PC-3 (cell line): Measurements from ENCODE around the gene FLAD1. TPM values are rescaled to one million over a fixed set of nuclear protein-coding genes. Genes with fewer than 3 reads are reported as not detected.

Source experiments
- ATAC-seq: fragments of 200-7000 bp; cut with Tn5 transposase; 2 replicates; pipeline ENCODE4 v1.9.1; 2020; ENCODE audit warnings: mild to moderate bottlenecking, moderate library complexity
- BruUV-seq: library from RNA; stranded (reverse); fragments of 400-500 nt; replicated peaks from 2 replicates; lab custom pipeline; 2021; lab: Mats Ljungman, UMichigan
- CTCF ChIA-PET: fragments of 300-600 bp; sonication (Branson Sonifier 250); formaldehyde crosslinking; loops from one replicate; lab custom pipeline; 2022; ENCODE audit warnings: antibody characterized with exemption; lab: Charles Lee
- POLR2A ChIA-PET: fragments of 300-600 bp; sonication (Branson Sonifier 250); formaldehyde crosslinking; loops from one replicate; lab custom pipeline; 2022; ENCODE audit warnings: antibody characterized with exemption; ENCODE audit not compliant: unreplicated experiment; lab: Charles Lee
- DNase-seq: peaks from one replicate; pipeline ENCODE4 v3.0.0-alpha.2; 2015
- H2AFZ ChIP-seq: fragments of 300-600 bp; sonication (generic); 2 replicates; pipeline ENCODE4 v1.6.0; 2016; ENCODE audit warnings: antibody characterized with exemption, low read length
- H3F3A ChIP-seq: fragments of 300-600 bp; sonication (generic); one replicate; pipeline ENCODE4 v1.6.0; 2017; ENCODE audit warnings: antibody characterized with exemption, low read length, control low read depth, mild to moderate bottlenecking; ENCODE audit not compliant: unreplicated experiment
- H3K27ac ChIP-seq: fragments of 300-600 bp; sonication (generic); 2 replicates; pipeline ENCODE4 v1.5.1; 2016; ENCODE audit warnings: mild to moderate bottlenecking, low read length
- H3K27me3 ChIP-seq: fragments of 300-600 bp; sonication (generic); 2 replicates; pipeline ENCODE4 v1.6.1; 2016; ENCODE audit warnings: low read length, mixed read lengths
- H3K36me3 ChIP-seq: fragments of 300-600 bp; sonication (generic); 2 replicates; pipeline ENCODE4 v1.6.1; 2016; ENCODE audit warnings: low read depth, mixed run types, low read length, mixed read lengths
- H3K4me1 ChIP-seq: fragments of 300-600 bp; sonication (generic); 2 replicates; pipeline ENCODE4 v1.5.1; 2016; ENCODE audit warnings: low read length; ENCODE audit not compliant: insufficient read depth
- H3K4me2 ChIP-seq: fragments of 300-600 bp; sonication (generic); 2 replicates; pipeline ENCODE4 v1.6.0; 2016; ENCODE audit warnings: low read length
- H3K4me3 ChIP-seq: fragments of 300-600 bp; sonication (generic); 2 replicates; pipeline ENCODE4 v1.5.1; 2016; ENCODE audit warnings: mild to moderate bottlenecking, low read length, mixed read lengths
- H3K79me2 ChIP-seq: fragments of 300-600 bp; sonication (generic); 2 replicates; pipeline ENCODE4 v1.6.1; 2017; ENCODE audit warnings: low read length, mixed read lengths
- H3K9ac ChIP-seq: fragments of 300-600 bp; sonication (generic); 2 replicates; pipeline ENCODE4 v1.6.0; 2016; ENCODE audit warnings: mild to moderate bottlenecking, low read length
- H3K9me2 ChIP-seq: fragments of 300-600 bp; sonication (generic); replicated peaks from 2 replicates; pipeline ENCODE4 v1.6.1; 2016; ENCODE audit warnings: mixed run types, low read length, mixed read lengths
- H3K9me3 ChIP-seq: fragments of 300-600 bp; sonication (generic); 2 replicates; pipeline ENCODE4 v1.6.1; 2016; ENCODE audit warnings: low read length, mixed read lengths
- H4K20me1 ChIP-seq: fragments of 300-600 bp; sonication (generic); 2 replicates; pipeline ENCODE4 v1.6.1; 2016; ENCODE audit warnings: low read length, mixed read lengths
- CTCF ChIP-seq: fragments of 300-600 bp; sonication (generic); conservative IDR thresholded peaks from 2 replicates; pipeline ENCODE4 v1.5.1; 2017; ENCODE audit warnings: antibody characterized with exemption, low read depth, mild to moderate bottlenecking, low read length
- EZH2 ChIP-seq: fragments of 300-600 bp; sonication (generic); IDR thresholded peaks from one replicate; pipeline ENCODE4 v1.6.1; 2017; ENCODE audit warnings: antibody characterized with exemption, mild to moderate bottlenecking, low read length; ENCODE audit not compliant: unreplicated experiment
- EZH2phosphoT487 ChIP-seq: fragments of 300-600 bp; sonication (generic); IDR thresholded peaks from 2 replicates; pipeline ENCODE4 v1.6.1; 2018; ENCODE audit warnings: mild to moderate bottlenecking, antibody characterized with exemption, low read length, borderline replicate concordance
- intact Hi-C: fragments of 100-400 bp; cut with micrococcal nuclease; formaldehyde crosslinking; loops from 2 replicates; pipeline ENCODE4 v1.9.0; 2023
- total RNA-seq: library from RNA; depleted of rRNA; stranded (reverse); fragments of >200 nt; gene quantifications from 2 replicates; pipeline ENCODE4 v1.2.3, GENCODE V29; 2014

FLAD1 gene
- total RNA-seq, 1 experiment from 2014 or later = 84.0 TPM

- H3K4me3 ChIP-seq = no peak overlapping the region
- H3K27me3 ChIP-seq = no peaks in the 10 kb centered on the region
- ChIA-PET POLR2A (interaction anchor here (0.6 kb wide), 1 partner anchor 128 kb away, joined by 11 read pairs; no protein-coding TSS in a partner anchor), CTCF (interaction anchor here (0.6 kb wide), 1 partner anchor 618 kb away, joined by 3 read pairs; no protein-coding TSS in a partner anchor)
- no peaks in the 10 kb centered on the region for H3K9me3 ChIP-seq
- no peaks in the 10 kb centered on the region for H3K9me2 ChIP-seq
- H3K9ac ChIP-seq = no peak overlapping the region
- no peak overlapping the region for H3K27ac ChIP-seq
- H3K79me2 ChIP-seq = no peaks in the 10 kb centered on the region
- BruUV-seq = no TSS peak
- DNase-seq = no peak
- no peaks in the 10 kb centered on the region for H3F3A ChIP-seq
- no peak overlapping the region for H3K4me2 ChIP-seq
- H3K4me1 ChIP-seq = peaks cover 7% of the 10 kb centered on the region
- ATAC-seq = no peak
- TF ChIP-seq EZH2phosphoT487 = no peak
- no peak for TF ChIP-seq CTCF
- TF ChIP-seq EZH2 = no peak
- no peaks in the 10 kb centered on the region for H3K36me3 ChIP-seq
- H2AFZ ChIP-seq = no peak overlapping the region
- no peaks in the 10 kb centered on the region for H4K20me1 ChIP-seq
- intact Hi-C loops = no loop called here
Observed at GRCh38 chr1:155030243-155030795, 47.2 kb downstream of the FLAD1 start.

- intact Hi-C loops = no loop called here
- H3K9me2 ChIP-seq = no peaks in the 10 kb centered on the region
- H3K9ac ChIP-seq = no peak overlapping the region
- TF ChIP-seq EZH2 (no peak), EZH2phosphoT487 (no peak), CTCF (no peak)
- DNase-seq = no peak
- POLR2A ChIA-PET = interaction anchor here (0.6 kb wide), 1 partner anchor 129 kb away, joined by 11 read pairs; no protein-coding TSS in a partner anchor
- H3F3A ChIP-seq = no peaks in the 10 kb centered on the region
- H3K79me2 ChIP-seq = no peaks in the 10 kb centered on the region
- H3K27ac ChIP-seq = no peak overlapping the region
- peaks cover 7% of the 10 kb centered on the region for H3K4me1 ChIP-seq
- no peaks in the 10 kb centered on the region for H3K9me3 ChIP-seq
- H3K4me2 ChIP-seq = no peak overlapping the region
- no TSS peak for BruUV-seq
- no peak for ATAC-seq
- no peaks in the 10 kb centered on the region for H4K20me1 ChIP-seq
- H3K4me3 ChIP-seq = no peak overlapping the region
- no peaks in the 10 kb centered on the region for H3K27me3 ChIP-seq
- H3K36me3 ChIP-seq = no peaks in the 10 kb centered on the region
- CTCF ChIA-PET = no interaction called here
- no peak overlapping the region for H2AFZ ChIP-seq
Observed at GRCh38 chr1:155030899-155031298, 47.8 kb downstream of the FLAD1 start.

GRCh38 chr1:155032886-155033285 lies 49.7 kb downstream of the FLAD1 start:
- intact Hi-C loops = no loop called here
- H3K27ac ChIP-seq = no peak overlapping the region
- ChIA-PET POLR2A (no interaction called here), CTCF (no interaction called here)
- TF ChIP-seq EZH2phosphoT487 (no peak), CTCF (no peak), EZH2 (no peak)
- no peaks in the 10 kb centered on the region for H3K9me2 ChIP-seq
- ATAC-seq (no peak), DNase-seq (no peak)
- H3F3A ChIP-seq = no peaks in the 10 kb centered on the region
- H3K9me3 ChIP-seq = no peaks in the 10 kb centered on the region
- H3K27me3 ChIP-seq = no peaks in the 10 kb centered on the region
- H3K9ac ChIP-seq = no peak overlapping the region
- H3K4me3 ChIP-seq = no peak overlapping the region
- no peaks in the 10 kb centered on the region for H3K79me2 ChIP-seq
- H4K20me1 ChIP-seq = no peaks in the 10 kb centered on the region
- H3K4me1 ChIP-seq = peaks cover 2% of the 10 kb centered on the region
- no TSS peak for BruUV-seq
- no peak overlapping the region for H3K4me2 ChIP-seq
- no peak overlapping the region for H2AFZ ChIP-seq
- H3K36me3 ChIP-seq = no peaks in the 10 kb centered on the region
